ENCODE results near the gene SKIL.

SKIL gene

GRCh38 chr3:170428095-170428494 is 70.6 kb downstream of the SKIL start:
- Histone ChIP-seq H3K4me3 (replicated peaks; ENCODE audit: insufficient read depth, low read length) (no peak overlapping the region), H3K27me3 (ENCODE audit: insufficient read depth, poor library complexity, severe bottlenecking) (no peaks in the 10 kb centered on the region), H3K27ac (replicated peaks) (no peak overlapping the region)
- no peak for TF ChIP-seq CTCF (IDR thresholded peaks at IDR 0.05; ENCODE audit: insufficient read depth, low read length)
- DNase-seq (ENCODE audit: low read depth in 1 of 2, low spot score in 1 of 2): no peak

DNA sequence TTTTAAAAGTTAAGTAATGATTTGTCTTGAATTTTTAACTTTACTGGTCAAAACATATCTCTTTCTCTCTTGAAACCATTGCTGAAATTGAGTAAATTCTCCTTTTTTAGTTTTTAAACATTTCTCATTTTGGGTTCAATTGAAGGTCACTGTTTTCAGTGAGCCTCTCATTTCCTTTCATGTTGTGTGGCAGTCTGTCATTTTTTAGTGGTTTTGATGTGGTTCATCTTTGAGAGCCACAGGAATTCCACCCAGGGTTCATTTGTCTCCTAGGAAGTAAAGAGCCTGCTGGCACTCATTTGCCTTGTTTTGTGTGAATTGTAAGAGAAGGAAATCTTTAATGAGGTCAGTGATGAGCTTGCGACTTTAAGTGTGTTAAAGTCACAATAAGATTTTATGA is 71.5 kb downstream of the SKIL start:
- DNase-seq (ENCODE audit: low read depth in 1 of 2, low spot score in 1 of 2): no peak
- Histone ChIP-seq H3K27me3 (ENCODE audit: insufficient read depth, poor library complexity, severe bottlenecking) (no peaks in the 10 kb centered on the region), H3K4me3 (replicated peaks; ENCODE audit: insufficient read depth, low read length) (no peak overlapping the region), H3K27ac (replicated peaks) (no peak overlapping the region)
- TF ChIP-seq SPI1 (IDR thresholded peaks at IDR 0.05; ENCODE audit: borderline replicate concordance, low read depth): no peak
- no peak for TF ChIP-seq REST (IDR thresholded peaks at IDR 0.05; ENCODE audit: insufficient replicate concordance, low read depth)
- TF ChIP-seq CTCF (IDR thresholded peaks at IDR 0.05; ENCODE audit: insufficient read depth, low read length): no peak
- TF ChIP-seq GABPA (IDR thresholded peaks at IDR 0.05; ENCODE audit: low read depth): no peak
- TF ChIP-seq POLR2AphosphoS5 (IDR thresholded peaks at IDR 0.05; ENCODE audit: low read depth): no peak

DNA sequence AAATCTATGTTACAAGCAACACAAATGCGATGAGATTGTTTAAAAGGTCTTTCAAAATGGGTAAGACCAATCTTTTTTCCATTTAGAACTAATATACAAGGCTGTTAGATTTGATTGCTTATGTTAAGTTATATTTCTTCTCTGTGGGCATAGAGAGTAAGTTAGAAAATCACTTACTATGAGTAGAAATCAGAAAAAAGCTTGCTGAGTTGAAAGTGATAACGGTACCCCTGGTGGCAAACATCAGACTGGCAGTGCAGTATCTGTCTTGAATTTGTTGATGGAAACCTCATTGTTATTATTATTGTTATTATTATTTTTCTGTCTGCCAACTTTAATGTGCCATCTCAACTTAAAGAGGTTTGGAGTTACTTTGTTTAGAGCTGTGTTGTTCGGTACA is 73.5 kb downstream of the SKIL start:
- no peak for DNase-seq (ENCODE audit: low read depth in 1 of 2, low spot score in 1 of 2)
- Histone ChIP-seq H3K4me3 (replicated peaks; ENCODE audit: insufficient read depth, low read length) (no peak overlapping the region), H3K27ac (replicated peaks) (no peak overlapping the region)

More for the DNA sequence above, 73.5 kb downstream of the SKIL start:
- TF ChIP-seq SPI1 (IDR thresholded peaks at IDR 0.05; ENCODE audit: borderline replicate concordance, low read depth): no peak
- no peak for TF ChIP-seq POLR2AphosphoS5 (IDR thresholded peaks at IDR 0.05; ENCODE audit: low read depth)
- TF ChIP-seq REST (IDR thresholded peaks at IDR 0.05; ENCODE audit: insufficient replicate concordance, low read depth): no peak
- TF ChIP-seq CTCF (IDR thresholded peaks at IDR 0.05; ENCODE audit: insufficient read depth, low read length): no peak
- TF ChIP-seq GABPA (IDR thresholded peaks at IDR 0.05; ENCODE audit: low read depth): no peak
- peaks cover 2% of the 10 kb centered on the region for H3K27me3 ChIP-seq (ENCODE audit: insufficient read depth, poor library complexity, severe bottlenecking)

Data from HL-60 (cell line).